Mesenchymal stem cell (in vitro differentiated cells and primary cell): ENCODE measurements around the gene WDR44.

Source experiments
- DNase-seq: peaks from one replicate; pipeline ENCODE4 v3.0.0-alpha.2; 2013
- H2AFZ ChIP-seq: one replicate; pipeline ENCODE4 v1.6.1; 2013; ENCODE audit warnings: low read depth, mild to moderate bottlenecking, control low read depth, inconsistent platforms, low read length, moderate library complexity
- H2AK5ac ChIP-seq: 2 replicates; pipeline ENCODE4 v1.6.1; 2013; ENCODE audit warnings: low read length, moderate library complexity, mild to moderate bottlenecking, inconsistent platforms; ENCODE audit not compliant: severe bottlenecking
- H2BK120ac ChIP-seq: one replicate; pipeline ENCODE4 v1.6.1; 2013; ENCODE audit warnings: low read depth, mild to moderate bottlenecking, inconsistent platforms, low read length, moderate library complexity
- H2BK12ac ChIP-seq, 2 experiments: one replicate each; pipeline ENCODE4 v1.6.1; 2013; ENCODE audit warnings: inconsistent platforms in 2 of 2, low read length in 2 of 2, mild to moderate bottlenecking in 2 of 2, moderate library complexity in 2 of 2, control low read depth in 1 of 2
- H2BK15ac ChIP-seq: one replicate; pipeline ENCODE4 v1.6.1; 2013; ENCODE audit warnings: mild to moderate bottlenecking, low read depth, inconsistent platforms; ENCODE audit not compliant: poor library complexity, severe bottlenecking
- H2BK5ac ChIP-seq: 2 replicates; pipeline ENCODE4 v1.6.1; 2013; ENCODE audit warnings: low read depth, mild to moderate bottlenecking, low read length, control low read depth, inconsistent platforms; ENCODE audit not compliant: poor library complexity, severe bottlenecking
- H3K14ac ChIP-seq, 2 experiments: one replicate each; pipeline ENCODE4 v1.6.1; 2013; ENCODE audit warnings: inconsistent platforms in 2 of 2, low read length in 2 of 2, control low read depth in 1 of 2, mild to moderate bottlenecking in 1 of 2, moderate library complexity in 1 of 2
- H3K18ac ChIP-seq, 2 experiments: one replicate each; pipeline ENCODE4 v1.6.1; 2013; ENCODE audit warnings: inconsistent platforms in 2 of 2, low read length in 2 of 2, control low read depth in 1 of 2, low read depth in 1 of 2, mild to moderate bottlenecking in 1 of 2
- H3K23ac ChIP-seq, 2 experiments: one replicate each; pipeline ENCODE4 v1.6.1; 2013; ENCODE audit warnings: inconsistent platforms in 2 of 2, low read length in 2 of 2, mild to moderate bottlenecking in 2 of 2, moderate library complexity in 2 of 2, control low read depth in 1 of 2
- H3K27ac ChIP-seq: 2 replicates; pipeline ENCODE4 v1.5.1; 2013; ENCODE audit warnings: mild to moderate bottlenecking, moderate library complexity, low read length, control low read depth, inconsistent platforms; ENCODE audit not compliant: poor library complexity, severe bottlenecking
- H3K27me3 ChIP-seq, 2 experiments: 2 replicates each; pipeline versions ENCODE4 v1.6.1 to v1.7.0; 2013; ENCODE audit warnings: low read length in 2 of 2, mild to moderate bottlenecking in 2 of 2, moderate library complexity in 2 of 2, control low read depth in 1 of 2, inconsistent platforms in 1 of 2; ENCODE audit not compliant: control insufficient read depth in 1 of 2, insufficient read depth in 1 of 2
- H3K36me3 ChIP-seq, 2 experiments: 2 replicates each; pipeline versions ENCODE4 v1.6.1 to v1.7.0; 2013; ENCODE audit warnings: low read length in 2 of 2, control low read depth in 1 of 2, inconsistent platforms in 1 of 2, low read depth in 1 of 2, mild to moderate bottlenecking in 1 of 2; ENCODE audit not compliant: insufficient read depth in 2 of 2, control insufficient read depth in 1 of 2
- H3K4ac ChIP-seq, 2 experiments: one replicate each; pipeline ENCODE4 v1.6.1; 2013; ENCODE audit warnings: inconsistent platforms in 2 of 2, low read length in 2 of 2, mild to moderate bottlenecking in 2 of 2, moderate library complexity in 2 of 2, control low read depth in 1 of 2, low read depth in 1 of 2
- H3K4me1 ChIP-seq: 2 replicates; pipeline ENCODE4 v1.6.1; 2013; ENCODE audit warnings: low read depth, low read length, control low read depth; ENCODE audit not compliant: control insufficient read depth, insufficient read depth
- H3K4me2 ChIP-seq: 2 replicates; pipeline ENCODE4 v1.6.1; 2013; ENCODE audit warnings: low read length, mild to moderate bottlenecking, inconsistent platforms; ENCODE audit not compliant: poor library complexity, severe bottlenecking
- H3K4me3 ChIP-seq, 2 experiments: 2 replicates each; pipeline versions ENCODE4 v1.5.1 to v1.7.0; 2013; ENCODE audit warnings: low read length in 2 of 2, mild to moderate bottlenecking in 2 of 2, control low read depth in 1 of 2, low read depth in 1 of 2; ENCODE audit not compliant: insufficient read depth in 1 of 2
- H3K79me1 ChIP-seq: replicated peaks from 2 replicates; pipeline ENCODE4 v1.6.1; 2013; ENCODE audit warnings: mild to moderate bottlenecking, control low read depth, low read length, inconsistent platforms; ENCODE audit not compliant: poor library complexity, severe bottlenecking
- H3K9ac ChIP-seq: 2 replicates; pipeline ENCODE4 v1.7.0; 2013; ENCODE audit warnings: mild to moderate bottlenecking, low read length, moderate library complexity
- H3K9me3 ChIP-seq: 2 replicates; pipeline ENCODE4 v1.7.0; 2013; ENCODE audit warnings: mild to moderate bottlenecking, low read length; ENCODE audit not compliant: control insufficient read depth
- H4K8ac ChIP-seq: one replicate; pipeline ENCODE4 v1.6.1; 2013; ENCODE audit warnings: inconsistent platforms, mild to moderate bottlenecking, low read length, moderate library complexity
- H4K91ac ChIP-seq: one replicate; pipeline ENCODE4 v1.6.1; 2013; ENCODE audit warnings: mild to moderate bottlenecking, low read length, inconsistent platforms
- WGBS: methylation state at CpG from one replicate; pipeline ENCODE4 v1.1.7; 2013; ENCODE audit warnings: mixed read lengths; 5-methylcytosine and 5-hydroxymethylcytosine counted together

The WDR44 gene

DNA sequence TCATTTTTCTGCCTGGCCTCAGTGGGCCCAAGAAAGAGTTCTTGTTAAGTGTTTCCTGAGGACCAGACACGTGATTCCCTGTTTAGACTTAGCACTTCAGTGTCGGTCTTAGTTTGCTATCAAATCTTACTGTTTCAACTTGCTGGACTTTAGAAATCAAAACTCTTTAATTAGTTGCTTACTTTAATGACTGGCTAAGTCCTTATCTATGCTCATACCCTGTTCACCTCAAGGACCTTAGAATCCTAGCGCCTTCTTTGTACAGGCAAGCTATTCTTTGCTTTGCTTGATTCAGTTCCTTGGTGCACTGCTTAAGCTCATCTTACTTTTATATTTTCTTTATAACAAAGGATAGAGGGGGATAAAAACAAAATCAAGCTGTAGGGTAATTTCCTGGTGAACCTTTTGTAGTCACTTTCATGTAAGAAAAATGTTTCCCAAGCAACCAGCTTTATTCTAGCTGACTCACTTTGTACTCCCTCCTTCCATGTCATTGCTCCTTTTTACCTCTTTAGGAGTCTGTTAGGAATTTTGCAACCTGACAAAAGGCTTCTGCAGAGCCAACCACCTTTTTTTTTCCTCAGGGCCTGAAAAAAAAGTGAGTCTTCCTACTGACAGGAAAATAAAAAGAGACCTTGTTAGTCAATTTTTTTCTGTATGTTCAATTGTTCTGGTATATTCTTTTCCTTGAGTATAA, 14.7 kb downstream of the WDR44 start:
- H3K27me3 ChIP-seq = no peaks in the 10 kb centered on the region

DNA sequence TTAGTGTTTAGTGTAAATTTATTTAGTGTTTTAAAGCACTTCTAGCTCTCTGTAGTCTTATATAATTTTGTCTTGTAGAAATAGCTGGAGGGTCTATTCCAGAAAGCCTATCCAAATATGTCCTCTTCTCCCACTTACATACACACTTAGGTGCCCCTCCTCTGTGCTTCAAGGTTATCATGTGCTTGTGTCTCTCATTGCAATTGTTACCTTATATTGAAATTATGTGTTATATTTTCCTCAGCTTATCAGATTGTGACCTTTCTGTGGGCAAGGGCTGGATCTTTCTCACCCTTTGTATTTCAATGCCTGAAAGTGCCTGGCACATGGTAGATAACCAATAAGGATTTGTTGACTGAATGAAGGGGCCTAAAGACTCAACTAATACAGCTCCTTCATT, 18.4 kb downstream of the WDR44 start:
- no peak overlapping the region for H4K8ac ChIP-seq
- H3K9ac ChIP-seq = no peak overlapping the region
- DNase-seq = no peak

More for the DNA sequence above, 14.7 kb downstream of the WDR44 start:
- H2AK5ac ChIP-seq = no peak overlapping the region
- H3K27ac ChIP-seq = no peak overlapping the region
- no peak overlapping the region for H3K14ac ChIP-seq
- H2BK15ac ChIP-seq = no peak overlapping the region
- no peak overlapping the region for H2BK12ac ChIP-seq
- H2AFZ ChIP-seq = no peak overlapping the region
- DNase-seq = peak; percentile 29
- no peaks in the 10 kb centered on the region for H3K9me3 ChIP-seq
- H3K9ac ChIP-seq = peak overlapping the region; percentile 1
- no peak overlapping the region for H3K18ac ChIP-seq
- no peak overlapping the region for H2BK5ac ChIP-seq
- H3K4me1 ChIP-seq = no peaks in the 10 kb centered on the region
- 76% methylated on average over 2 of the region's 3 CpGs for WGBS
- H4K8ac ChIP-seq = no peak overlapping the region
- H3K4me3 ChIP-seq = no peak overlapping the region
- no peaks in the 10 kb centered on the region for H3K36me3 ChIP-seq
- H2BK120ac ChIP-seq = no peak overlapping the region
- no peak overlapping the region for H3K23ac ChIP-seq
- no peak overlapping the region for H3K4me2 ChIP-seq
- no peaks in the 10 kb centered on the region for H3K79me1 ChIP-seq
- no peak overlapping the region for H4K91ac ChIP-seq
- H3K4ac ChIP-seq = no peak overlapping the region

DNA sequence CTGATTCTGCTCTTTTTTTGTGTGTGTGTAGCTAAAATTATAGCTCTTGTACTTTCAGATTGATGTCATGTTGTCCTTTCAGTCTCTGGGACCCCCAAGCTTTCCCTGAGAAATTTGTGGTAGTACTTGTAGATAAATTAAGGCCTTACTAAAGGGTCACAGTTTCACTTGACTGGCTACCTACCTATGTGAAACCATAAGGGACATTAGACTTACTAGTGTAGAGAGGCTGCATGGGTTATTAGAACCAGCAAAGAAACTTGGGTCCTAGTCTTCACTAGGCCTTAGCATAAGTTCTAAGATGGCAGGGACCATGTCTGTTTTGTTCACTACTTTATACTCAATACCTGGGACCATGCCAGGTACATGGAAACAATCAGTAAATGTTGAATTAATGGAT, 21.4 kb downstream of the WDR44 start:
- H4K91ac ChIP-seq = no peak overlapping the region

More for the DNA sequence above, 18.4 kb downstream of the WDR44 start:
- Histone ChIP-seq H3K4me2 (no peak overlapping the region), H2BK12ac (no peak overlapping the region), H3K23ac (no peak overlapping the region), H3K18ac (no peak overlapping the region), H2BK120ac (no peak overlapping the region), H3K79me1 (no peaks in the 10 kb centered on the region), H3K27me3 (no peaks in the 10 kb centered on the region), H3K36me3 (no peaks in the 10 kb centered on the region), H2BK5ac (no peak overlapping the region), H2AFZ (no peak overlapping the region), H3K4ac (no peak overlapping the region), H4K91ac (no peak overlapping the region), H2AK5ac (no peak overlapping the region), H3K9me3 (no peaks in the 10 kb centered on the region), H3K14ac (no peak overlapping the region), H3K4me3 (no peak overlapping the region), H3K27ac (no peak overlapping the region), H2BK15ac (no peak overlapping the region), H3K4me1 (no peaks in the 10 kb centered on the region)

DNA sequence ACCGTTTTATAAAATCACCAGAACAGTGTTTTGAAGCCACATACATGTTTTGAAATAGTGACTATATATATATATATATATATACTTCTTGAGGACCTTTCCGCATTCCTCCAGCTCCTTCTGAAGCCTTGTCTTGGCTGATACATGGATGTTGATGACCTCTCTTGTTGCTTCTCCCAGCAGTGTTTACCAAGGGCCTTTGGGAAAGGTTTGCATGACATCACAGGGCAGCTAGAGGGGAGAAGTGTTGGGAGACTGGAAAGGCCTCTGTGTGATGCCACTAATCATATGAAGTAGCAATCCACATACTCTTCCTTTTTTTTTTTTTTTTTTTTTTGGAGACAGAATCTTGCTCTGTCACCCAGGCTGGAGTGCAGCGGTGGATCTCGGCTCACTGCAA, 22.5 kb downstream of the WDR44 start:
- H2AK5ac ChIP-seq = no peak overlapping the region
- no peaks in the 10 kb centered on the region for H3K4me1 ChIP-seq
- DNase-seq = no peak
- H2BK5ac ChIP-seq = no peak overlapping the region
- no peaks in the 10 kb centered on the region for H3K36me3 ChIP-seq
- no peak overlapping the region for H2BK15ac ChIP-seq
- H3K9me3 ChIP-seq = no peaks in the 10 kb centered on the region
- H3K4ac ChIP-seq = no peak overlapping the region
- no peak overlapping the region for H2BK120ac ChIP-seq
- no peak overlapping the region for H3K23ac ChIP-seq
- no peak overlapping the region for H4K8ac ChIP-seq
- no peaks in the 10 kb centered on the region for H3K79me1 ChIP-seq
- H4K91ac ChIP-seq = no peak overlapping the region
- H2BK12ac ChIP-seq = no peak overlapping the region
- no peak overlapping the region for H3K14ac ChIP-seq
- WGBS = no CpG with 5 or more reads among the region's 4 CpGs
- H2AFZ ChIP-seq = no peak overlapping the region
- no peak overlapping the region for H3K9ac ChIP-seq
- H3K4me2 ChIP-seq = no peak overlapping the region
- no peaks in the 10 kb centered on the region for H3K27me3 ChIP-seq
- no peak overlapping the region for H3K18ac ChIP-seq
- H3K4me3 ChIP-seq = no peak overlapping the region
- no peak overlapping the region for H3K27ac ChIP-seq

More for the DNA sequence above, 21.4 kb downstream of the WDR44 start:
- Histone ChIP-seq H3K14ac (no peak overlapping the region), H3K36me3 (no peaks in the 10 kb centered on the region), H3K79me1 (no peaks in the 10 kb centered on the region), H2BK12ac (no peak overlapping the region), H3K18ac (no peak overlapping the region), H3K27me3 (no peaks in the 10 kb centered on the region), H3K4me1 (no peaks in the 10 kb centered on the region), H3K27ac (no peak overlapping the region), H2AK5ac (no peak overlapping the region), H4K8ac (no peak overlapping the region), H2BK120ac (no peak overlapping the region), H3K9ac (no peak overlapping the region), H3K4ac (no peak overlapping the region), H3K23ac (no peak overlapping the region), H2BK5ac (no peak overlapping the region), H3K9me3 (no peaks in the 10 kb centered on the region), H3K4me2 (no peak overlapping the region), H2BK15ac (no peak overlapping the region), H3K4me3 (no peak overlapping the region), H2AFZ (no peak overlapping the region)
- no peak for DNase-seq
